H1 (cell line): ENCODE measurements around the gene NRL. TPM values are rescaled to one million over a fixed set of nuclear protein-coding genes. Genes with fewer than 3 reads are reported as not detected.

Source experiments
- BACH1 ChIP-seq: IDR thresholded peaks from 2 replicates; pipeline ENCODE4 v1.6.1; 2012; ENCODE audit warnings: low read length, improper control_type of control experiment
- BCL11A ChIP-seq, 2 experiments: IDR thresholded peaks; one replicate each; pipeline ENCODE4 v1.6.1; 2011; ENCODE audit warnings: low read depth in 2 of 2, low read length in 2 of 2, mild to moderate bottlenecking in 2 of 2
- HDAC2 ChIP-seq, 2 experiments: fragments of 300-600 bp in 1 of 2; sonication (generic) in 1 of 2; IDR thresholded peaks; 2 replicates each; pipeline ENCODE4 v1.6.1; 2011 to 2012; ENCODE audit warnings: low read depth in 2 of 2, low read length in 2 of 2, mild to moderate bottlenecking in 2 of 2, moderate library complexity in 2 of 2, borderline replicate concordance in 1 of 2, inconsistent platforms in 1 of 2
- KDM4A ChIP-seq: IDR thresholded peaks from one replicate; pipeline ENCODE4 v1.7.1; 2012; ENCODE audit warnings: low read depth, mild to moderate bottlenecking, moderate library complexity, low read length, inconsistent platforms; ENCODE audit not compliant: severe bottlenecking
- NANOG ChIP-seq: IDR thresholded peaks from 2 replicates; pipeline ENCODE4 v1.6.1; 2011; ENCODE audit warnings: low read length, low read depth, mild to moderate bottlenecking, inconsistent platforms; ENCODE audit not compliant: insufficient read depth, poor library complexity, severe bottlenecking
- POLR2A ChIP-seq, 2 experiments: IDR thresholded peaks; 1 replicate in 1 of 2; 2 replicates in 1 of 2; pipeline ENCODE4 v1.6.1; 2011; ENCODE audit warnings: low read depth in 2 of 2, low read length in 2 of 2, mild to moderate bottlenecking in 2 of 2; ENCODE audit errors: control extremely low read depth in 1 of 2
- POLR2AphosphoS5 ChIP-seq: IDR thresholded peaks from 2 replicates; pipeline ENCODE4 v1.6.1; 2011; ENCODE audit warnings: low read depth, low read length
- POU5F1 ChIP-seq: IDR thresholded peaks from 2 replicates; pipeline ENCODE4 v1.6.1; 2011; ENCODE audit warnings: low read depth, mild to moderate bottlenecking, low read length, moderate library complexity
- SIRT6 ChIP-seq: IDR thresholded peaks from one replicate; pipeline ENCODE4 v1.7.1; 2012; ENCODE audit warnings: low read length, inconsistent platforms
- SP4 ChIP-seq: IDR thresholded peaks from 2 replicates; pipeline ENCODE4 v1.6.1; 2012; ENCODE audit warnings: low read length, inconsistent platforms
- TAF7 ChIP-seq: optimal IDR thresholded peaks from 2 replicates; pipeline ENCODE3; 2011; ENCODE audit warnings: low read depth, mild to moderate bottlenecking, inconsistent platforms, low read length, moderate library complexity, borderline replicate concordance
- polyA plus RNA-seq, 7 experiments: library from polyadenylated mRNA; depleted of rRNA in 3 of 7; stranded (reverse) in 5 of 7; unstranded in 2 of 7; fragments of >200 nt in 5 of 7; fragments of 200-250 nt in 2 of 7; gene quantifications; 1 replicate in 5 of 7; 2 replicates in 1 of 7; 4 replicates in 1 of 7; pipeline versions ENCODE4 v1.2.1 to v1.2.3, GENCODE V29; 2011 to 2013; ENCODE audit warnings: missing spikeins in 2 of 7, mixed read lengths in 2 of 7
- total RNA-seq: library from RNA; stranded (reverse); fragmentation: NEBNext Ultra II Directional; extraction: Animal tissue kit (Norgen Biotek cat#: 25700); gene quantifications from 2 replicates; pipeline ENCODE4 v1.2.1, GENCODE V29; 2021
- TF ChIP-seq, protein P1 (sequence below): IDR thresholded peaks from 2 replicates; pipeline ENCODE4 v1.6.1; 2012; ENCODE audit warnings: inconsistent platforms

Gene NRL
- total and polyA plus RNA-seq, 2 of the 8 experiments (the other 6 are each of a cell fraction or from before 2014, with no cell fraction given): 1.1 to 2.2 TPM

DNA sequence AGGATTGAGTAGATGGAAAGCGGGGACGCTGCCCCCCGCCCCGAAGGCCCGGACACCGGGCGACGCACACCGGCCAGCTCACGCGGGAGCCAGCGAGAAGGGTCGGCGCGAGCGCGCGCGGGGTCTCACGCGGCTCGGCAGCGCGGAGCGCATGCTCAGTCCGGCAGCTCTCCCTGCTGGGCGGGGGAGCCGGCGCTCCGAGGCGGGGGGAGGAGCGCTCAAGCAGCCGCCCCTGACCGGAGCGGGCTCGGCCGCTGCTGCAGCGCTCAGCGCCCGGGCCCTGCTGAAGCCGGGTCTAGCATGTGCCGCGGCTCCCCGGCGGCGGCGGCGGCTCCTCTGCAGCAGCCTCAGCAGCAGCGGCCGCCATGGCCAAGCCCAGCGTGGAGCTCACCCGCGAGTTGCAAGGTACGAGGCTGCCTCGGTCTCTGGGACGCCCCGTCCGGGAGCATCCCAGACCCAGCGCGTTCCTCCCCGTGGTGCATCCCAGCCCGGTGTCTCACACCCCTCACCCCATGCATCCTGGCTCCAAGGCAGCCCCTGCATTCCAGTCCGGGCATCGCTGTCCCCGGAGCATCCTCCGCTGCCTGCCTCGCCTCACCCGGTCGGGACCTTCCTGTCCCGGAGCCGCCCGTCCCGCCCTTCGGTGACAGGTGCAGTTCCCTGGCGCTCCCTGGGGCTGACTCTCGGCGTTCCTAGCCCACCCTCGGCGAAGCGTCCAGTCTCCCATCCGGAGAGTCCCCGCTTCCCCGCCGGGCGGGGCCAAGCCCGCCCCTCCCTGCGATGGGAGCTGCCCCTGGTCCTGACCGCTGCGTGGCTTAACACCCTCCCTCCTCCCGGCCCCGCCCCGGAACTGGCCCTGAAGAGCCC is 62.7 kb downstream of the NRL start, which contains the start of gene CARMIL3 (continued):
- TF ChIP-seq, protein P1, sequence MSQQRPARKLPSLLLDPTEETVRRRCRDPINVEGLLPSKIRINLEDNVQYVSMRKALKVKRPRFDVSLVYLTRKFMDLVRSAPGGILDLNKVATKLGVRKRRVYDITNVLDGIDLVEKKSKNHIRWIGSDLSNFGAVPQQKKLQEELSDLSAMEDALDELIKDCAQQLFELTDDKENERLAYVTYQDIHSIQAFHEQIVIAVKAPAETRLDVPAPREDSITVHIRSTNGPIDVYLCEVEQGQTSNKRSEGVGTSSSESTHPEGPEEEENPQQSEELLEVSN: peak; percentile 53
- TF ChIP-seq POLR2A (IDR thresholded peaks at IDR 0.05; ENCODE audit: control extremely low read depth in 1 of 2, low read depth in 2 of 2, low read length in 2 of 2) (no peak; a peak in 2 of 3 replicates), POLR2AphosphoS5 (no peak; the same call in 1 of the 2 replicates), BCL11A (IDR thresholded peaks at IDR 0.05; ENCODE audit: low read depth in 2 of 2, low read length in 2 of 2) (no peak), SP4 (no peak), POU5F1 (no peak), HDAC2 (IDR thresholded peaks at IDR 0.05; ENCODE audit: borderline replicate concordance in 1 of 2, low read depth in 2 of 2, low read length in 2 of 2) (peak; percentile 72 to 80; a peak in 1 of 4 replicates), TAF7 (no peak), SIRT6 (no peak), BACH1 (peak; percentile 85), KDM4A (peak; percentile 69), NANOG (no peak)
